ENCODE results near the gene RNF111.
A peak's percentile ranks its signal among the peaks of the same experiment; 100 is the strongest.
"Not testable (repeated sequence)": the region's sequence is repeated elsewhere in the genome, so short reads cannot be mapped to it uniquely, and the experiment has no call there.

RNF111 gene

DNA sequence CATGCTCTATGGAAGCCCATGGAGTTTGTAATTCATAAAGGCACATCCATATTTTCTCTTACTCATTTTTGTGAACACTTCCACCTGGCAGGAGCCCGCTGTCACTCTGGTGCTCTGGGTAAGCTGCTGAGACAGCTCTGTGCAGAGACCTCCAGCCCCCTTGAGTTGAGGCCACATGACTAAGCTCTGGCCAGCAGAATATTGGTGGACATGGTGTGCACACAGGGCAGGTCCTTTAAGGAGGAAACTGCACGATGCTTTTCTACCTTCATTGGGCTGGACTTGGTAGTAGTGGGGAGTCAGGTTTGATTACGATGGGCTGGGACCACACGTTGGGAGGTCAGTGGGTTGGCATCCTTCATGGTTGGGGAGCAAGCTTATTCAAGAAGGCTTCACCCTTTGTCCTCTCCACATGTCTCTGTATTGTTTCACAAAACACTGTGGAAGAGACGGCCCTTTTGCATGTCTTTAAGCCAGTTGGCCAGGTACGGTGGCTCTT, 146.5 kb downstream of the RNF111 start:
- no peak for DNase-seq (ENCODE audit: low read depth)

DNA sequence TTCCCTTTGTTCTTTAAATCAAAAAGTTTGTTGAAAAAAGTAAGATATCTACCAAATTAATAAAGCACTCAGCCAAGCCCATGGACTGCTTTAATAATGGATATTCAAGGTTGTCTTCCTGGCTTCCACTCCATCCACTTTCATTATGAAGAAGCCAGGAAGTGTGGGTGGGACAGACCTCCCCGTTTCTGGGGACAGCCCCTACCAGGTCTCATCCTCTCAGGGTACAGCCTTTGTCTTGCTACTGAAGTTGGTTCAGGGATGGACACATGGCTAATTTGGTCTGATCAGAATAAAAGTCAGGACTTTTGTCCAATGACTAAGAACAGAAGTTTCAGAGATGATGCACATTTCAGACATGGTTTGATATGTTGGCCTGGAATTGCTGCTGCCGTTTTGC, 150.1 kb downstream of the RNF111 start:
- DNase-seq (ENCODE audit: low read depth): no peak

DNA sequence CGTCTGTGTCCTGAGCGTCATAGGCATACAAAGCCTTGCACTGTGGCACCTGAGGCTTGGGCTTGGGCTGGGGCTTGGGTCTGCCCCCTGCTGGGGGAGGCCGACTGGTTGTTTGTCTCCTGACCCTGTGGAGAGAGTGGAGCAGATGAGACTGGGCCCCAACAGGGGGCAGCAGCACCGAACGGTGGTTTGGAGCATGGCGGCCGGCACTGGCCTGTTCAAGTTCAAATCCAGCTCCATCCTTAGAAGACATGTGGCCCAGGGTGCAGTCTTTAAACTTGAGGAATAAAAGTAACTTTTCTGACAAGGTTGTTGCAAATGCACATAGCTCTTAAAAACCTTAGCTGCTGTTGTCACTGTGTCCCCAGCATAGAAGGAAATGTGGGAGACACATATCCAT, 150.8 kb downstream of the RNF111 start:
- peak; percentile 16 for DNase-seq (ENCODE audit: low read depth)

DNA sequence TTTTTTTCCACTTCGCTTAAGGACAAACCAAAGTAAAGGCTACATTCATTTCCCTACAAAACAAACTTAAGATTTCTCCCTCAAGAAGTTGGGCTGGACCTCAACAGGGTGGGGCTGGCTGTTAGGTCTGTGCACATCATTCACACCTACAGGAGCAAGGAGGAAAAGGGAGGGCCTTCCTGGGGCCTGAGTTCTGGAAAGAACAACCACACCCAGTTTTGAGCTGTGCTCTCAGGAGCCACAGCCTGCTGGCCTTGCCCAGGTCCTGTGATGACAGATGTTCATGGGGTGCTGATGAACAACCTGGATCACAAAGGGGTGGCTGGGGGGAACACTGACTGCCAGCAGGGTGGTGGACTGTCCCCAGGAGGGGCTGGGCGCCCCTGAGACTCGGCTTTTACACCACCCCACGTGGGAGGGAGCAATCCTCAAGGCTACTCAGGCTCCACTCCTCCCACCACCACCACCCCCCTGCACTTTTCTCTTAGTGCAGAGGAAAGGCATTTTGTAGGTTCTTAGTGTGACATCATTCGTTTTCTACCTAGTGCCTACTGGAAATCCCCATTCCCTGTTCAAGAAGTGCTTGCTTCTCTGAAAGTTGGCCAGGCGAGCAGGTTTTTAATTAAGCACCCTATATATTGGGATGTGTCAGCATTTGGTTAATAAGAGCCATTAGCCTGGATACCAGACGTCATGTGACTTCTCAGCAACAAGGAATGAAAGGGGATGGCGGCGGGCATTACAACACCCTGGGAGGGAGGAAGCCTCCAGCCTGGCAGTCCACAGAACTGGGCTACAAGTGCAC, 153.2 kb downstream of the RNF111 start:
- DNase-seq (ENCODE audit: low read depth): no peak

DNA sequence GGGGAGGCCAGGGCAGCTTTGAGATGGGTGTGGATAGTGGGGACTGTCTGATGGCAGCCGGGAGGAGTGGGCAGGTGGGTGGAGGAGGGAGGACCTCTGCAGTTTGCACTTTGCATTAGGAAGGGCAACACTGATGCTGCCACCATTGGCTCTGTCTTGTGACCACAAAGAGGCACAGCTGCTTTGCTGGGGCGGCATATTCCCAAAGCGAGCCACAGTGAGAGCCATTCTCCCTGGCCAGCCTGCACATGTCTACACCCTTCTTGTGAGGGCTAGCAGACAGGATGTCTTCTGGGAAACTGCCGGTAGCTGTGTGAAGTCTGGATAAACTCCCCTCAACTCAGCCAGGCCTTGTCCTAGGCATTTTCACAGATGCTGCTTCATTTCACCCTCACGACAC, 155.8 kb downstream of the RNF111 start:
- DNase-seq (ENCODE audit: low read depth): no peak

DNA sequence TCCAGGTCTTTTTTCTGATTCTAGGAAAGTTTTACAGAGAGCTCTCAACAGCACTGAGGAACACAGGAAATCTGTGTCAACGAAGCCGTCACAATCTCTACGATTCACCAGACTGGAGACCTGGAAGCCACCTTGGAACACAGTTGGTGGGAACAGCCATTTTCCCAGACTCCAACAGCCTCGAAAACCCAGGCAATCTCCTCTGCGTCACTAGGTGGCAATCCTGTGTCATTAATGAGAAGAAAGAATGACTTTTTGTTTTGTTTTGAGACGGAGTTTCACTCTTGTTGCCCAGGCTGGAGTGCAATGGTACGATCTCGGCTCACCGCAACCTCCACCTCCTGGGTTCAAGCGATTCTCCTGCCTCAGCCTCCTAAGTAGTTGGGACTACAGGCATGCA, 157.1 kb downstream of the RNF111 start:
- not testable (repeated sequence) for DNase-seq (ENCODE audit: low read depth)

Measured in stimulated activated CD8-positive, alpha-beta memory T cell treated with anti-CD3 and anti-CD28 coated beads, Interleukin-15, amount 100 ng/mL, for 1 hour (primary cell).